PFSK-1 (cell line): ENCODE measurements around the gene RAD51AP2.

ENCODE experiments used
- FOXP2 ChIP-seq: optimal IDR thresholded peaks from 2 replicates; pipeline ENCODE3; 2011; ENCODE audit warnings: borderline replicate concordance, control low read depth, inconsistent platforms; ENCODE audit not compliant: insufficient read depth; ENCODE audit errors: extremely low read length, extremely low read depth
- POLR2AphosphoS5 ChIP-seq: IDR thresholded peaks from 2 replicates; pipeline ENCODE4 v1.6.1; 2012; ENCODE audit warnings: low read depth, mild to moderate bottlenecking, control low read depth, low read length, moderate library complexity
- REST ChIP-seq, 2 experiments: IDR thresholded peaks; 2 replicates each; pipeline versions ENCODE4 v1.6.1 to v1.8.0; 2011 to 2012; ENCODE audit warnings: low read depth in 2 of 2, low read length in 2 of 2, control low read depth in 1 of 2, inconsistent platforms in 1 of 2, mild to moderate bottlenecking in 1 of 2, moderate library complexity in 1 of 2; ENCODE audit not compliant: insufficient read depth in 1 of 2
- SIN3A ChIP-seq: IDR thresholded peaks from 2 replicates; pipeline ENCODE4 v1.6.1; 2012; ENCODE audit warnings: mild to moderate bottlenecking, low read length, moderate library complexity, borderline replicate concordance; ENCODE audit not compliant: insufficient read depth
- TAF1 ChIP-seq: IDR thresholded peaks from 2 replicates; pipeline ENCODE4 v1.6.1; 2012; ENCODE audit warnings: low read length, control low read depth, borderline replicate concordance; ENCODE audit not compliant: insufficient read depth

The RAD51AP2 gene

GRCh38 chr2:17536416-17536815 is 18.2 kb upstream of the RAD51AP2 start:
- TF ChIP-seq FOXP2 (no peak), TAF1 (no peak), POLR2AphosphoS5 (no peak)

- TF ChIP-seq SIN3A (no peak), TAF1 (no peak), POLR2AphosphoS5 (no peak), REST (IDR thresholded peaks at IDR 0.05; ENCODE audit: insufficient read depth in 1 of 2, low read depth in 2 of 2, low read length in 2 of 2) (no peak), FOXP2 (no peak)
Observed at GRCh38 chr2:17533546-17533945, 15.3 kb upstream of the RAD51AP2 start.

GRCh38 chr2:17529771-17530170 is 11.5 kb upstream of the RAD51AP2 start:
- TF ChIP-seq SIN3A (no peak), FOXP2 (no peak), REST (IDR thresholded peaks at IDR 0.05; ENCODE audit: insufficient read depth in 1 of 2, low read depth in 2 of 2, low read length in 2 of 2) (no peak), POLR2AphosphoS5 (no peak), TAF1 (no peak)

GRCh38 chr2:17522303-17522702 is 4.1 kb upstream of the RAD51AP2 start:
- TF ChIP-seq REST (IDR thresholded peaks at IDR 0.05; ENCODE audit: insufficient read depth in 1 of 2, low read depth in 2 of 2, low read length in 2 of 2): no peak
- TF ChIP-seq POLR2AphosphoS5: no peak
- no peak for TF ChIP-seq TAF1
- no peak for TF ChIP-seq FOXP2
- TF ChIP-seq SIN3A: no peak

- TF ChIP-seq POLR2AphosphoS5: no peak
- TF ChIP-seq TAF1: no peak
- no peak for TF ChIP-seq REST (IDR thresholded peaks at IDR 0.05; ENCODE audit: insufficient read depth in 1 of 2, low read depth in 2 of 2, low read length in 2 of 2)
- no peak for TF ChIP-seq SIN3A
- no peak for TF ChIP-seq FOXP2
Observed at GRCh38 chr2:17521621-17522020, 3.4 kb upstream of the RAD51AP2 start.
